SU-DHL-6 (cell line): ENCODE measurements around the gene DPPA2.

Experiments used
- EZH2phosphoT487 ChIP-seq: fragments of 200-600 bp; sonication (generic), shearing (Covaris generic); conservative IDR thresholded peaks from 2 replicates; pipeline ENCODE4 v1.6.1; 2018; ENCODE audit warnings: mild to moderate bottlenecking, antibody characterized with exemption, low read length, moderate library complexity, mixed read lengths
- TF ChIP-seq, protein P1 (sequence below): fragments of 200-600 bp; sonication (generic); IDR thresholded peaks from one replicate; pipeline ENCODE4 v1.5.1; 2017; ENCODE audit warnings: antibody characterized with exemption, mild to moderate bottlenecking, low read length, moderate library complexity; ENCODE audit not compliant: insufficient read depth, poor library complexity, severe bottlenecking

DNA sequence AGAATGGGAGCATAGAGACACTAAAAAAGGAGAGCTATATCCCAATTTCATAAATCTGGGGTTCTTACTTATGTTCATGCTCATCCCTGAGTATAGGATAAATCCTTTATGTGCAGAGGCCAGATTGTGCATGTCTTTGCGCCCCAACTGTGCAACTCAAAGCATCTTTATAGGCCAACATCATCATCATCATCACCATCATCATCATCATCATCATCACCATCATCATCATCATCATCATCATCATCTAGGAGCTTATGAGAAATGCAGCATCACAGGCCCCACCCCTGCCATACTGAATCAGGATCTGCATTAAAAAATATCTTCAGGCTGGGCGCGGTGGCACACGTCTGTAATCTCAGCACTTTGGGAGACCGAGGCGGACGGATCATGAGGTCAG is 45.5 kb downstream of the DPPA2 start:
- TF ChIP-seq, protein P1, sequence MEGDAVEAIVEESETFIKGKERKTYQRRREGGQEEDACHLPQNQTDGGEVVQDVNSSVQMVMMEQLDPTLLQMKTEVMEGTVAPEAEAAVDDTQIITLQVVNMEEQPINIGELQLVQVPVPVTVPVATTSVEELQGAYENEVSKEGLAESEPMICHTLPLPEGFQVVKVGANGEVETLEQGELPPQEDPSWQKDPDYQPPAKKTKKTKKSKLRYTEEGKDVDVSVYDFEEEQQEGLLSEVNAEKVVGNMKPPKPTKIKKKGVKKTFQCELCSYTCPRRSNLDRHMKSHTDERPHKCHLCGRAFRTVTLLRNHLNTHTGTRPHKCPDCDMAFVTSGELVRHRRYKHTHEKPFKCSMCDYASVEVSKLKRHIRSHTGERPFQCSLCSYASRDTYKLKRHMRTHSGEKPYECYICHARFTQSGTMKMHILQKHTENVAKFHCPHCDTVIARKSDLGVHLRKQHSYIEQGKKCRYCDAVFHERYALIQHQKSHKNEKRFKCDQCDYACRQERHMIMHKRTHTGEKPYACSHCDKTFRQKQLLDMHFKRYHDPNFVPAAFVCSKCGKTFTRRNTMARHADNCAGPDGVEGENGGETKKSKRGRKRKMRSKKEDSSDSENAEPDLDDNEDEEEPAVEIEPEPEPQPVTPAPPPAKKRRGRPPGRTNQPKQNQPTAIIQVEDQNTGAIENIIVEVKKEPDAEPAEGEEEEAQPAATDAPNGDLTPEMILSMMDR, result no peak
- TF ChIP-seq EZH2phosphoT487, result no peak
